Left kidney (tissue), 2 donors: ENCODE results near the gene CLDN4. TPM values are rescaled to one million over a fixed set of nuclear protein-coding genes. Genes with fewer than 3 reads are reported as not detected.

Experiments
- DNase-seq: peaks from one replicate; pipeline ENCODE4 v3.0.0-alpha.2; 2013
- polyA plus RNA-seq: library from polyadenylated mRNA; unstranded; fragments of 120-200 nt; gene quantifications from one replicate; pipeline ENCODE4 v1.2.1, GENCODE V29; 2013; ENCODE audit not compliant: insufficient read length

CLDN4 gene
- polyA plus RNA-seq, 1 donor: 56.5 TPM

DNA sequence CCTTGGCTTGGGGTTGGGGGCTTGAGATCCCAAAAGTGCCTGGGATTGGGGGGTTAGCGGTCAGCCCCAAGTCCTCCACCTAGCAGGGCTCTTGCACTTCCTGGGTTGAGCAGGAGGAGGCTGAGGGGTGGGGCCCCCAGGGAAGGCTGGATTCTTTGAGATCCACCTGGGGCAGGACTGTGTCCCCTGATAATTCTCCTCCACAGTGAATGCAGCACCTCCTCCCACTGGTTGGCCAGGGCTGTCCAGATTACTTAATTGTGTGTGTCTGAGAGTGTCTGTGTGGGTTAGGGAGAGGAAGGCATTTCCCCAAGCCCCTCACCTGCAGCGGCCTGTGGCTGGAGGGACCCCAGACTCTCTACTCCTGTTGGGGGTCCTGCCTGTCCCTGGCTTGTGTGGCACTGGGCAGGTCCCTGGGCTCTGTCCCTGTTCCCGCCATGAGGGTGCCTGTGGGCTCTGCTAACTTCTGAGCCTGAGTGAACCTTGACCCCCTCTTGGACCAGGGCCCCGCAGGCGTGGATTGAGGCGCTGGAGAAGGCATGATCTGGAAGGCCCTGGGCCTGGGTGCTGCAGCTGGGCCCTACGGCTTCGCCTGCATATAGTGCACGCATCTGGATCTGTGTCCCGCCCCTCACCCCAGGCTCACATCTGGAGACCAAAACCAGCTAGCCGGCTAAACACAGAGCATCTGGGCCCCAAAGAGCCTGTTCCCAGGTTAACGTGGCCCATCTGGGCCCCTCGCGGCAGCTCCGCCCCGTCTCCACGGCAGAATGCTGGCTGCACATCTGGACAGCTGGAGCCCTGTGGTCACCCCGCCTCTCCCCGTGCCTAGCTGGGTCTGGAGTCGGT is 40.6 kb downstream of the CLDN4 start:
- no peak for DNase-seq

GRCh38 chr7:73872056-73872908 is 41.5 kb downstream of the CLDN4 start:
- DNase-seq: no peak

- no peak for DNase-seq
Observed at GRCh38 chr7:73876361-73876760, 45.6 kb downstream of the CLDN4 start.

DNA sequence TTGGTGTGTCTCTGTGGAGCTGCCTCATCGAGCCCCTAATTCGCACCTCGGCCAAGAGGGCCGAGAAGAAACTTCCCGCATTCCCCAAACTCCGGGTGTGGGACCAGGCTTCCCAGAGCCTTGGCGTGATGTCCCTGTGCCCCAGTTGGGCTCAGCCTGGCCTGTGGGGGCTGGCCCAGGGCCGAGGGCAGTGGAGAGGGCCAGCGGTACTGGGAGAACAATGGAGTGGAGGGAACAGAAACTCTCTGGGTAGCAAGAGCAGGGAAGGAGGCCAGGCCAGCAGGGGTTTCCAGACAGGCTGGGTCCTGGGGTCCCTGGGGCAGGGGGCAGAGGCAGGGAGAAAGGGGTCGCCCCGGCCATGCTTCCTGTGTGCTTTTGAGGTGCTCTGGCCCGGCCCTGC is 46.2 kb downstream of the CLDN4 start:
- no peak for DNase-seq

- no peak for DNase-seq
Observed at GRCh38 chr7:73879977-73880681, 49.3 kb downstream of the CLDN4 start.

DNA sequence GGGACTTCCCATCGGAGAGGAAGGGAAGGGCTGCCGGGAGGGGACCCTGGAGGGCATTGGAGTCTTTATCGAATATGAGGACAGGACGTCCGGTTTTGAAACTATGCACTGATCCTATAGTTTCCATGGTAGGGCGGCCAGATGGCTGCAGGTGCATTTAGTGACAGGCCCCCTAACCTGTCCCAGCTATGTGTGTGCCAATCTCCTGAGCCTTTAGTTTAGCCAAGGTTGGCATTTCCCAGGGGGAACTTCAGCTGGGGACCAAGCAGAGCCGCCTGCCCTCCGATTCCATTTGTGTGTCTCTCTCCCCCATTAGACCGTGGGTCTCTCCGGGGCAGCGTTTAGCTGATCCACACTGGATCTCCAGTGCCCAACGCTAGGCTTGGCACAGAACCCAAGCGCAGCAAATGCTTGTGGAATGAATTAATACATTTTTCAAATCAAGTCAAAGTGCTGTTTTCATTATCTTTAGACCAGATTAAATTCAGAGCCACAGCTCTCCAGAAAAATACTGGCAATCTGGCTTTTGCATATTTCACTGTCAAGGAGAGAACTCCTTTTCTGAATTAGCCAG is 50.0 kb downstream of the CLDN4 start:
- no peak for DNase-seq

DNA sequence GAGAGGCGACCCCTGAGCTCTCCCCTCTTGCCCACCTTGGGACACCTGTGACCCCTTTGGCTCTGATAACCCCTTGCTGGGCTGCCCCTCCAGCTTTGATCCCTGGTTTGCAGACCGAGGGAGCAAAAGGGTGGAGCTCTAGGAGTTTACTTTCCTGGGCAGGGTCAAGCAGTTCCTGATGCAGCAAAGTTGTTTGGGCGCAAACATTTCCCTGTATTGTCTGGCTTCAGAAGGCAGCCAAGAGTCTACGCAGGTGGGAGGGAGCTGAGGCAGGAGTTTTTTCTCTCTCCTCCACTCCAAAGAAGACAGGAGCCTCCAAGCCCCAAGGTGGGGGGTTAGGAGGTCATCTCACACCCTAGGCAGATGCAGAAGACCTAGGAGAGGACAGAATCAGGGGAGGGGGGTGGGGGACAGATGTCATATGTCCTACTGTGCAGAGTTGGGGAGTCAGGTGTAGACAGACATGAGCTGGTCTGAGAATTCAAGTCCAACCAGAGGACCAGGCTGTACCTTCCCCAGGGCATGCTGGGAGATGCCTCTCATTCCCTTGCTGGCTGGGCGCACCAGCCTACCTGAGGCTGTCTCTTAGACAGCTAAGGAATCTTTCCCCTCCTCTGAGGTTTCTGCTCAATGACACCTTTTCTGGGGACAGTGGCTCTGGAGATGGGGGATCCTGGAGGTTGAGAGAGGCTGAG is 50.7 kb downstream of the CLDN4 start:
- DNase-seq: no peak

DNA sequence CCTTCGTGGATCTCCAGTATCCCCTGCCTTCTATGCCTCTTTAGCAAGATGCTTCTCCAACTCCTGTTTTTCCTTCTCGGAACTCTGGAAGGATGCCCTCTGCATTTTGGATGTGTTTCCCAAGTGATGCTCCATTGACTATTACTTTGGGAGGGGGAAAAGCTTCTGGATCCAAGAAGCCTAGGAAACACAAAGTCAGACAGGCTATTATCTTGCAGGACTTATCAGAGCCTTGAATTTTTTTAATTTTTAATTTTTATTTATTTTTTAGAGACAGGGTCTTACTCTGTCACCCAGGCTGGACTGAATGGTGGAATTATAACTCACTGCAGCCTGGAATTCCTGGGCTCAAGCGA is 51.2 kb downstream of the CLDN4 start:
- DNase-seq: no peak

Other genes with a start within 250 kb of the CLDN4 start
- gene MLXIPL, start 206.5 kb upstream of the CLDN4 start, polyA plus RNA-seq: 4.8 TPM
- gene VPS37D, start 163.2 kb upstream of the CLDN4 start, polyA plus RNA-seq: 9.4 TPM
- gene DNAJC30, start 147.5 kb upstream of the CLDN4 start, polyA plus RNA-seq: 9.5 TPM
- 96.6 TPM for gene BUD23, start 147.4 kb upstream of the CLDN4 start, polyA plus RNA-seq
- 8.0 TPM for gene STX1A, start 111.3 kb upstream of the CLDN4 start, polyA plus RNA-seq
- 26.9 TPM for gene ABHD11, start 92.2 kb upstream of the CLDN4 start, polyA plus RNA-seq
- 21.7 TPM for gene CLDN3, start 60.7 kb upstream of the CLDN4 start, polyA plus RNA-seq
- gene METTL27, start 11.5 kb downstream of the CLDN4 start, polyA plus RNA-seq: 5.1 TPM
- gene TMEM270, start 30.2 kb downstream of the CLDN4 start, polyA plus RNA-seq: 0.27 TPM
- gene ELN, start 197.2 kb downstream of the CLDN4 start, polyA plus RNA-seq: 46.4 TPM